Measurements from ENCODE around the gene HK2. TPM values are rescaled to one million over a fixed set of nuclear protein-coding genes. Genes with fewer than 3 reads are reported as not detected.

Gene HK2
- polyA plus RNA-seq, 2 of the 4 experiments (the other 2 are of a cell fraction): 0.37 to 1.2 TPM

- WGBS (ENCODE audit: missing lambda C conversion rate): 38% methylated on average over 4 of the region's 4 CpGs
- DNase-seq (ENCODE audit: low read depth in 1 of 2, low spot score in 1 of 2) (no peak), FAIRE-seq (no peak), ATAC-seq (no peak)
- Histone ChIP-seq H3K4me3 (no peak overlapping the region), H3K9me3 (no peaks in the 10 kb centered on the region), H3K4me2 (no peak overlapping the region), H3K27ac (no peak overlapping the region), H3K4me1 (no peaks in the 10 kb centered on the region)
- ChIA-PET CTCF (interaction anchor here (1.1 to 1.8 kb wide), 2 partner anchors 52 to 62 kb away, joined by 3 to 7 read pairs; no protein-coding TSS in a partner anchor), POLR2A (no interaction called here)
- no peak for TF ChIP-seq POLR2AphosphoS2 (conservative IDR thresholded peaks at IDR 0.05; ENCODE audit: low read length)
- no peak for TF ChIP-seq HMGXB4 (CRISPR knock-in tag; IDR thresholded peaks at IDR 0.05; ENCODE audit: borderline replicate concordance)
- TF ChIP-seq ESRRA (IDR thresholded peaks at IDR 0.05; ENCODE audit: borderline replicate concordance, low read length): no peak
- TF ChIP-seq USF2 (IDR thresholded peaks at IDR 0.05): no peak
- no peak for TF ChIP-seq REST (IDR thresholded peaks at IDR 0.05)
- no peak for TF ChIP-seq HOXB13 (CRISPR knock-in tag; IDR thresholded peaks at IDR 0.05; ENCODE audit: low read depth)
- TF ChIP-seq RFX5 (IDR thresholded peaks at IDR 0.05): no peak
- no peak for TF ChIP-seq EHF (CRISPR knock-in tag; IDR thresholded peaks at IDR 0.05)
- TF ChIP-seq HDAC2 (IDR thresholded peaks at IDR 0.05): no peak
- TF ChIP-seq ZFP36 (IDR thresholded peaks at IDR 0.05; ENCODE audit: borderline replicate concordance, partially characterized antibody): no peak
- TF ChIP-seq SREBF2 (IDR thresholded peaks at IDR 0.05): no peak
- TF ChIP-seq, protein P1, sequence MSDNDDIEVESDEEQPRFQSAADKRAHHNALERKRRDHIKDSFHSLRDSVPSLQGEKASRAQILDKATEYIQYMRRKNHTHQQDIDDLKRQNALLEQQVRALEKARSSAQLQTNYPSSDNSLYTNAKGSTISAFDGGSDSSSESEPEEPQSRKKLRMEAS (IDR thresholded peaks at IDR 0.05): no peak
- no peak for TF ChIP-seq CHD4 (IDR thresholded peaks at IDR 0.05; ENCODE audit: borderline replicate concordance)
- TF ChIP-seq ZNF302 (CRISPR knock-in tag; IDR thresholded peaks at IDR 0.05): no peak
- TF ChIP-seq SMC3 (IDR thresholded peaks at IDR 0.05): no peak
- TF ChIP-seq MAFK (IDR thresholded peaks at IDR 0.05; ENCODE audit: partially characterized antibody): no peak
- no peak for TF ChIP-seq EHMT2 (IDR thresholded peaks at IDR 0.05; ENCODE audit: low read depth)
- no peak for TF ChIP-seq CEBPB (IDR thresholded peaks at IDR 0.05)
- TF ChIP-seq FOXS1 (CRISPR knock-in tag; IDR thresholded peaks at IDR 0.05): no peak
Observed at GRCh38 chr2:74824679-74825078, 9.2 kb upstream of the HK2 start.

DNA sequence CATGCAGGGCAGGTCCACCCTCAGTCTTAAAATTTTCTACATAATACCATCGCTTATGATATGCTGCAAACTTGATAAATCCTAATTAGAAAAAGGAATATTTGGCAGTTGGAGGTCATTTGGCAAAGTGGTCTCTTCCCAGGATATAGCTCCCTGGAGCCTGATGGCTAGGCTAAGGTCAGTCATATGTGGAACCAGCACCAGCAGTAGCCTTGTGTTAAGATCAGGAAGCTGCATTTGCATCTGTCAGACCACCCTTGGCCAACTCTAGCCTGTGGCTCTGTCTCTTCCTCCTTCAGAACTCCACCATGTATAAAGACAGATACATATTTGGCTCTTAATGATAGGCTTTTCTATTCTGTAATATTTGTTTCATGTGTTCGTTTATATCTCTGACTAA lies 5.4 kb upstream of the HK2 start:
- Histone ChIP-seq H3K4me2 (no peak overlapping the region), H3K4me1 (peaks cover 3% of the 10 kb centered on the region; the same call in 1 of the 3 replicates), H3K4me3 (no peak overlapping the region), H3K27ac (no peak overlapping the region), H3K9me3 (no peaks in the 10 kb centered on the region)
- no peak for FAIRE-seq
- 13% methylated on average over 2 of the region's 2 CpGs for WGBS (ENCODE audit: missing lambda C conversion rate)
- no peak for DNase-seq (ENCODE audit: low read depth in 1 of 2, low spot score in 1 of 2)
- ChIA-PET CTCF (interaction anchor here (1.9 kb wide), 1 partner anchor 8 kb away, joined by 7 read pairs; no protein-coding TSS in a partner anchor), POLR2A (no interaction called here)
- no peak for ATAC-seq
- TF ChIP-seq ESRRA (IDR thresholded peaks at IDR 0.05; ENCODE audit: borderline replicate concordance, low read length): no peak
- TF ChIP-seq ZSCAN20 (CRISPR knock-in tag; IDR thresholded peaks at IDR 0.05): no peak
- TF ChIP-seq, protein P2, sequence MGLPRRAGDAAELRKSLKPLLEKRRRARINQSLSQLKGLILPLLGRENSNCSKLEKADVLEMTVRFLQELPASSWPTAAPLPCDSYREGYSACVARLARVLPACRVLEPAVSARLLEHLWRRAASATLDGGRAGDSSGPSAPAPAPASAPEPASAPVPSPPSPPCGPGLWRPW (IDR thresholded peaks at IDR 0.05): no peak
- no peak for TF ChIP-seq HEYL (CRISPR knock-in tag; IDR thresholded peaks at IDR 0.05)
- no peak for TF ChIP-seq CBX2 (IDR thresholded peaks at IDR 0.05; ENCODE audit: borderline replicate concordance, low read depth)
- TF ChIP-seq REST (IDR thresholded peaks at IDR 0.05): no peak
- no peak for TF ChIP-seq HMGXB4 (CRISPR knock-in tag; IDR thresholded peaks at IDR 0.05; ENCODE audit: borderline replicate concordance)
- no peak for TF ChIP-seq E2F6 (IDR thresholded peaks at IDR 0.05; ENCODE audit: borderline replicate concordance, low read depth)
- TF ChIP-seq SMC3 (IDR thresholded peaks at IDR 0.05): no peak

All from A549 (cell line).